ENCODE results near the gene CCDC57.

The CCDC57 gene

DNA sequence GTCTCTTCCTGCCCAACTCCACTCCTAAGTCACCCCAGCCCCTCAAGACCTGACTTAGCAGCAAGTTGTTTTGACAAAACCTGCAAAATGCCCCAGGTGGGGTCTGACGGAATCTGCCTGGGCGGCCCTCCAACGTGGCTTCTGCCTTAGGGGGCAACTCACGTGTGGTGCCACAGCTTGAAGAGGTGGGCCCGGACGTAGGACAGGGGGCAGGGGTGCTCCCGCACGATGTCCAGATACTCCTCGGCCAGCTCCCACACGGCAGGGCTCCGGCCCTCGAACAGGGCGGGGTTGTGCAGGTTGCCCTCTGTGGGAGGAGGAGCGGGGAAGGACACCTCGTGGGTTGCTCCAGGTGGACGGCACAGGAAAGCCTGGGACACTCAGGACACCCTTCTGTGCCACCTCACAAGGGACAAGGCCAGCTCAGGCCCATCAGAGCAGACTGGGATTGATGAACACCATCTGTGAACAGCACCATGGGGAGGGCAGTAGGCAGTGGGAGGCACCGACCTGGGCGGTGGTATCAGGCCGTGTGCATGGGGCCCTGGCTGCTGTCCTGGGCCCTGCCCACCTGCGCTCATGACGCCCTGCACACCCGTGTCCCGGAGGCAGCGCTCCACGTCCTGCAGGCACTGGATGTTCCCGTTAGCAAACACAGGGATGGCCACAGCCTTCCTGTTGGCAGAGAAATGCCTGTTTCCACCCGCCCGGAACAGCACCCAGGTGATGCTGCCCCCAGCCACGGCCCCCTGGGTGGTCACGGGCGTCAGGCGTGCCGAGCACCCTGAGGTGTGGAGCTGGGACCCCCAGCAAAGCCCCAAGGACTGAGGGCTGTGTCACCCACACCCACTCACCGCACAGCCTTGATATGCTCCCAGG is 151.4 kb downstream of the CCDC57 start:
- no peak for DNase-seq (ENCODE audit: low spot score)

DNA sequence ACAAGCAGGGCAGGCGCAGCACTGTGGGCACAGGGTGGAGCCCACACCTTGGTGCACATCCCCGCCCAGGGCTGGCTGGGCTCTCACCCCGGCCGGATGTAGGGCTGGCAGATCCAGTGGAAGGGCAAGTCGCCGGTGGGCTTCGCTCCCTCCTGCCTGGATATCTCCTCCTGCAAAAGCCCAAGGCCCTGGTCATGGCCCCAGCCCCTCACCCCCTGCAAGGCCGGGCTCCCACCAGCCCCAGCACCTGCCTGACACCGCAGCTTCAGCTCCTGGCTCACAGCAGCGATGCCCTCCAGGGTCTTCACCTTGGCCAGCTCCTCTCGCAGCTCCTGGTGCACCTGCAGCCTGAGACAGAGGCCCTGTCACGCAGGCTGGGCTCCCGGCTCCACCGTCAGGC is 152.0 kb downstream of the CCDC57 start:
- no peak for DNase-seq (ENCODE audit: low spot score)

DNA sequence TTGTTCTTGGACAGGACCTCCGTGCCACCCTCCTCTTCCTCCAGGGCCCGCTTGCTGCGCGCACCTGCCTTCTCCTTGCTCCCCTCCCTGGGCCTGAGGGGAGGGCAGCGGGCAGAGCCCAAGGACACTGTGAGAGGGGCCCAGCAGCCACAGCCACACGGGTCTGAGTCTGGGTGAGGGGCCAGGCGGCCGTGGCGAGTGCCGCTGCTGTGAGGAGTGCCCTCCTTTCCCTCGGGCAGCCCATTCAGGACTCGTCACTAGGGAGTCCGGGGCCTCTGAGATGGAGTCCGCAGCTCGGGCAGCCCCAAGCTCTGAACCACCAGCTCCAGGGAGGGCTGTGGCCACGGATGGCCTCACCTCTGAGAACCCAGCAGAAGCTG is 152.7 kb downstream of the CCDC57 start:
- DNase-seq (ENCODE audit: low spot score): no peak

DNA sequence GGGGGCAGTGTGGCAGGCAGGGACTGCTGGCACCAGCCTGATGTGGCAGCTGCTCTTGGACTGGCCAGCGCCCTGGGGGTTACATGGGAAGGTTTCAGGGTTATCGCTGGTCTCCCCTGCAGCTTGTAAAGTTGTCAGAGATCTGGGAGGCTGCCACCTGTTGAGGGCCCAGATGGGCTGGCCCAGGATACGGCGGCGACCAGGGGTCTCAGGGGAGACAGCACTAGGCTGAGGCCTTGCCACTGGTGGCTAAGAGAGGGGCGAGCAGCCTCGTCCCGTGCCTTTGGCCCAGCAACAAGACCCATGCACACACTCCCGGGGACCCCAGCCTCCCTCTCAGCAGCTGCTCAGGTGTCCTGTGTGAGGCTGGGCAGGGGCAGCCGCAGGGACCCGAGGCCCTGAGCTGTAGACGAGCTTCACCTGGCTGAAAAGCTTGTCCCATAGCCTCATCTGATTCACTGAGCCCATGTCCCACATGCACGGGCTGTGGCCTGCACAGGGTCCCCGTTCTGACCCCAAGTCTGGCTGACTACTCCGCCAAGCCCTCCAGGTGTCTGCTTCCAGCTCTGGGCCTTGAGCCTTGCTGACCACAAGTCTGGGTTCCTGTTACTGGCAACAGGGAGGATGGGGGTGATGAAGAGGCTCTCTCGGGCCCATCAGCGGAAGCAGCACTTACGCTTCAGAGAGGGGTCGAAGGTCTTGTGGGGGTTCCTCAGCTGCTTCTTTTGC is 153.2 kb downstream of the CCDC57 start:
- no peak for DNase-seq (ENCODE audit: low spot score)

DNA sequence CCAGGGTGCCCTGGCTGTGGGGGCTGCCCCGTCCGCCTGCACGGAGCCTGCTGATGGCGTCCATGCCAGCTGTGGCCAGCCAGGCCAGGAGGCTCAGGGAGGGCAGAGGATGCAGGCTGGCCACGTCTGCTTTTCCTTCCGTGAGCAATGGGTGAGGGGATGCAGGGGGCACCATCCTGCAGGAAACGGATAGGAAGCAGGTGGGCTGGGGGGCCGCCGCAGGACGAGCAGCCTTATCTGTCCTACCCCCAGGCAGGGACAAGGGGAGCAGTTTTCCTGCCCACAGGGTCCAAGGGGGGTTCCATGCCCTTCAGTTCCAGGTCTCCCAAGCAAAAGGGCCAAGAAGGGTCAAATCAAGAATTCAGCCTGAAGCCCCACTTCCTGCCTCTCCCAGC is 153.8 kb downstream of the CCDC57 start:
- DNase-seq (ENCODE audit: low spot score): no peak

DNA sequence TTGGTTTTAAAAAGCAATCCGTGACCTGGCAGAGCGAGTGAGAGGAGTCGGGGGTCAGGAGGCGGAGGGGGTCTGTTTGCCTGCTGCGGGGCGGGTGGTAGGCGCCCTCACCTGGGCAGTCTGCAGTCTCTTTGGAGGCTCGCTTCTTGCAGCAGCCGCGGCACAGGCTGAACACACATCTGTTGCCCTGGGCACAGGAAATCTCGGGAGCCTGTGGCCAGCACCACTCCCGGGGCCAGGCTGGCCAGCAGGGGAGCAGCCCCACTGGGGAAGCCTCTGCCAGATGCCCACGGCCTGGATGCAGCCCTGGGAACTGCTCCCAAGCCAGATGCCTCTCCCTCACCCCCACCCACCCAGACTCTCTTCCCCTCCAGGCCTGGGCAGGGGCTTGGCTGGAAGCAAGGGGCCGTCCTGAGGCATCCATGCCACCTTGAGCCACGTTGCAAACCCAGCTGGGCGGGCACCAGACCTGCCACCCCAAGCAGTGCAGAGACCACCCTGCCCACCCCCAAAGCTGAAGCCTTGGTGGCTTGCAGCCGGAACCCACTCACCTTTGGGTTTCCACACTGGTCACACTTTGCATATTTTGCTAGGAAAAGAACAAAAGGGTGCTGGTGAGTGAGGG is 154.3 kb downstream of the CCDC57 start:
- no peak for DNase-seq (ENCODE audit: low spot score)

DNA sequence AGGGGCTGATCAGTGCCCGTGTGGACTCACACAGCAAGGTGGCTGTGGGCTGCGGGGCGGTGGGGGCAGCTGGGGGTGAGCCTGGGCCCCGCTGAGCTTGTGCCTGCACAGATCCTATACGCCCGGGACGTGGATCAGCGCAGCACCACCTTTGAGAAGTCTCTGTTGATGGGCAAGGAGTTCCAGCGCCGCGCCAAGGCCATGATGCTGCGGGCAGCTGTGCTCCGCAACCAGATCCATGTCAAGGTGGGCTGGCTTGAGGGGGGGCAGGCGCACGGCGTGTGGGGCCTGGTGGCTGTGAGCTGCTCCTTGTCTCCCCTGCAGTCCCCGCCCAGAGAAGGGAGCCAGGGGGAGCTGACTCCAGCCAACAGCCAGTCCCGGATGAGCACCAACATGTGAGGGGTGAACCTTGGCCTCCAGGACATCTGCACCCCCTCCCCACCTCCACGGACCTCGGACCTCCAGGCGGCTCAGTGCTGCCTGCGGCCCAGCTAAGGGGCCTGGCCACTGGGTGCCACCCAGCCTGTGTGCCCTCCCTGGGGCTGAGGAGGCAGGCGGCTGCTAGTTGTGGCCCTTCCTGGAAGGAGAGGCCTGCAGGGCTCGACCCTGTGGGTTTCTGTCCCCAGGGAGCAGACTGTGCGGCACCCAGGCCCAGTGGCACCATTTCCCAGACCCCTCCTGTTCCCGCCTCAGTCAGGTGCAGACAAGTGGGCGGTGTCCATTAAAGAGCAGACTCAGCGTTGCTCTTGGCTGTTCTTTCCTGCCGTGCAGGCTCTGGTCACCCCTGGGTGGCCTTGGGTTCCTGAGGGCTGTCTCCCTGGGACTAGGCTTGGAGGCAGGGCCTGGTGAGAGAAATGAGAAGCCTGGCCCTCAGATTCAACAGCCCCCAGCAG is 155.7 kb downstream of the CCDC57 start:
- no peak for DNase-seq (ENCODE audit: low spot score)

DNA sequence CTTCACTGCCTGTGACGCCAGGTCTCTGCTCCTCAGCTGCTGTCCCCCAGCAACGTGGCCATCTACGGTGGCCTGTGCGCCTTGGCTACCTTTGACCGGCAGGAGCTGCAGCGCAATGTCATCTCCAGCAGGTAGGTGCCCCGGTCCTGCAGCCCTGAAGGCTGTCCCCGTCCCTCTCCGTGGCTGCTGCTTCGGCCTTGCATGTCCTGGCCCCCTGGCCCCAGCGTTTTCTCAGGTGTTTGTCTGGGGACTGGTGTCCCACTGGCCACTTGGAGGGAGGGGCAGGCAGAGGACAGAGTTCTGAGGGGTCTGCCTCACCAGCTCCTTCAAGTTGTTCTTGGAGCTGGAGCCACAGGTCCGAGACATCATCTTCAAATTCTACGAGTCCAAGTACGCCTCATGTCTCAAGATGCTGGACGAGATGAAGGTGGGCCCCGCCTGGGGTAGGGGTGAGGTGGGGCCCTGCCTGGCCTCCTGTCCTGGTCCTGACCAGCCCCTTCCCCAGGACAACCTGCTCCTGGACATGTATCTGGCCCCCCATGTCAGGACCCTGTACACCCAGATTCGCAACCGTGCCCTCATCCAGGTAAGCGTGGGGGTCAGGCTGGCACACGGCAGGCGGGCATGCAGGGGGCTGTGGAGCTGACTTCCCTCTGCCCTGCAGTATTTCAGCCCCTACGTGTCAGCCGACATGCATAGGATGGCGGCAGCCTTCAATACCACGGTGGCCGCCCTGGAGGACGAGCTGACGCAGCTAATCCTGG is 156.5 kb downstream of the CCDC57 start:
- no peak for DNase-seq (ENCODE audit: low spot score)

DNA sequence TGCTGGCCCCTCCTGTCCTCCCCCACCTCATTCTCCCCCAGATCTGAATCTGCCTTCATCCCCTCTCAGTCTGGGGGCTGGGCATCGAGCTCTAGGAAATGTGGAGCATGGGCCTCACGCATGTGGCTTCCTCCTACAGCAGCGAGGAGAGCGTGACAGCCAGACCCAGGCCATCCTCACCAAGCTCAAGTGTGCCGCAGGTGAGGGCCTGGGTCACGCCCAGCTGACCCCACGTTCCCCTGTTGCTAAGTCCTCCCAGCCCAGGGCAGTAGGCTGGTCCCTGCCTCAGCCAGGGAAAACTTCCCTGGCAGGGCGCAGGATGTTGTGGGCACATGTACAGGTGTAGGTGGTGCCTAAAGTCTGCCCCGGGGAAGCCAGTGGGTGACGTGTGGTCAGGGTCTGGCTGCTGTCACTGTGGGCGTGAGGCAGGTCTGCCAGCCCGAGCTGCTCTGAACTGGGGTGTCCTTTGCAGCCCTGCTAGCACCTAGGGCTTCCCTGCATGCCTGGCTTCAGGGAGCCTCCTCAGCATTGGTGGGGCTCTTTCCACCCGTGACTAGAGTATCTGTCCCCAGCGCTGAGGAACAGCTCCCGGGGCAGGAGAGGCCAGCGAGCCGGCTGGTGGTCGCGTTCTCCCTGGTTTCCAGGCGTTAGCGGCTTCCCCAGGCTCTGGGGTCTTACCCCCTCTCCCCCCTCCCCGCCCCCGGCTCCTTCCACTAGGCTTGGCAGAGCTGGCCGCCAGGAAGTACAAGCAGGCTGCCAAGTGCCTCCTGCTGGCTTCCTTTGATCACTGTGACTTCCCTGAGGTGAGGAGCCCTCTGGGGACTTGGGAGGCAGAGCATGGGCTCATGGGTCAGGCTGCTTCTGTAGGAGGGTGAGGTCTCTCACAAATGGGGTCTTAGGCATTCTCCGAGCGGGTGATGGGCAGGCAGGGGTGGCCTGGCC is 157.3 kb downstream of the CCDC57 start:
- DNase-seq (ENCODE audit: low spot score): no peak

DNA sequence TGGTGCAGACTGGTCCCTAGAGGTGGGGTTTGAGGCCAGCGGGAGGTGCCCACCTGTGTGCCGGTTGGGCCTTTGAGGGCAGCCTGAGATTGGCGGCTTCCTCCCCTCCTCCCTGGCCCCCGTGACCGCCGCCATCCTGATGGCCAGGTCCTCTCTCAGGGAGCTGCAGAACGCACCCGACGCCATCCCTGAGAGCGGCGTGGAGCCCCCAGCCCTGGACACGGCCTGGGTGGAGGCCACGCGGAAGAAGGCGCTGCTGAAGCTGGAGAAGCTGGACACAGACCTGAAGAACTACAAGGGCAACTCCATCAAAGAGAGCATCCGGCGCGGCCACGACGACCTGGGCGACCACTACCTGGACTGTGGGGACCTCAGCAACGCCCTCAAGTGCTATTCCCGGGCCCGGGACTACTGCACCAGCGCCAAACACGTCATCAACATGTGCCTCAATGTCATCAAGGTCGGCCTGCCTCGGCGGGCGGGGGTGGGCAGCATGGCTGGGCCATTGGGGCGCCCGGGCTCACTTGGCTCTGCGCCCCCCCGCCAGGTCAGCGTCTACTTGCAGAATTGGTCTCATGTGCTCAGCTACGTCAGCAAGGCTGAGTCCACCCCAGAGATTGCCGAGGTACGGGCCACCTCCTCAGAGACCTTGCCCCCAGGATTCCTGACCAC is 158.2 kb downstream of the CCDC57 start:
- no peak for DNase-seq (ENCODE audit: low spot score)

DNA sequence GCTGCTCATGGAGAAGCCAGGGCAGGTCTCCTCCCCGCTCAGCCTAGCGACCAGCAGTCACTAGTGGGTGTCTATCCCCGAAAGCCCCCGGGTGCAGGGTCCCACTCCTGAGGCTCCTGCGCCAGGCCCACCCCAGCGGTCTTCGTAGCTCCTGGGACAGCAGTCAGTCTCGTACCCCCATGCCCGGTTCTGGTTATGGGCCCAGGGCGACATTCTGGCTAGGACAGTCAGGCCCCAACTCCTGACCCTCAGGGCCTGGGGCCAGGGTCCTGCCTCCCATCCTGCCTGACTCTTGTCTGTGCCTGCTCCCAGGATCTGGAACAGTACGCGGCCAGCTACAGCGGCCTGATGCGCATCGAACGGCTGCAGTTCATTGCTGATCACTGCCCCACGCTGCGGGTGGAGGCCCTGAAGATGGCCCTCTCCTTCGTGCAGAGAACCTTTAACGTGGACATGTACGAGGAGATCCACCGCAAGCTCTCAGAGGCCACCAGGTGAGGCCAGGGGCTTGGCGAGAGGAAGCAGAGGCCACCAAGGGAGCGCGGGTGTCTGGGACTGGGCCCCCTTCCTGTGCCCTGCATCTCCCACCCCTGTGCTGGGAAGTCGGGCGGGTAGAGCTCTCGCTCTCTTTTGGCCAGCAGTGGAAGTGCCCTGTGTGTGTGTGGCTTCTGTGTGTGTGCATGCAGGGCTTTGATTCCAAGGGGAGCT is 158.9 kb downstream of the CCDC57 start:
- no peak for DNase-seq (ENCODE audit: low spot score)

DNA sequence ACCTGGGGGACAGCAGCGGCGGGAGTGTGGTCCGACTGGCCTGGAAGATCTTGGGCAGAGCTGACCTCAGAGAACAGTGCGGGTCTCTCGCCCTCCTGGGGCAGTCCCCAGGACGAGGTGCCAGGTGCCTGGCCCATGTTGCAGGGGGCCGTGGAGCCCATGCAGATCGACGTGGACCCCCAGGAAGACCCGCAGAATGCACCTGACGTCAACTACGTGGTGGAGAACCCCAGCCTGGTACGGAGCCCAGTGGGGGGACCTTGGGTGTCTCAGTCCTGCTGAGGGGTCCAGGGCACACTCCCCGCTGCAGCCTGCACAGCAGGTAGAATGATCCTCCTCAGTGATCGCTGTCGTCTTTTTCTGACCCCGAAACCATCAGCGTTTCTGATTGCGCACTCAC is 159.5 kb downstream of the CCDC57 start:
- DNase-seq (ENCODE audit: low spot score): no peak

DNA sequence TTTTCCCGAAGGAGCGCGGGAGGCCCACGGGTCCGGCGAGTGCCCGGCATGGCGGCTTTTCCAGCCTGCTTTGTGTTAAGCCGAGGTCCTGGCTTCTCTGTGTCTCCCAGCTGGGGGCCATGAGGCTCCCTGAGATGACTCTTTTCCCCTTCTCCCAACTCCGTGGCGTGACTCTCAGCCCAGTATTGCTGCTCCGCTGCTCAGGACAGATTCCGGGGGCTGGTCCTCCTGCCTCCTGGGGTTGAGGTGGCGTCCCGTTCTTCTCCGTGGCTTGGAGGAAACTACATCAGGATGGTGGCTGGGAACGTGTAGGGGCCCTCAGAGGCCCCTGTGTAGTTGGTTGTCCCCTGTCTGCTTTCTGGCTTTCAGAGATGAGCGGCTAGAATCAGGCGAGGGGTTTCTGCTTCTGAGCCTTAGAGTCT is 160.0 kb downstream of the CCDC57 start:
- no peak for DNase-seq (ENCODE audit: low spot score)

DNA sequence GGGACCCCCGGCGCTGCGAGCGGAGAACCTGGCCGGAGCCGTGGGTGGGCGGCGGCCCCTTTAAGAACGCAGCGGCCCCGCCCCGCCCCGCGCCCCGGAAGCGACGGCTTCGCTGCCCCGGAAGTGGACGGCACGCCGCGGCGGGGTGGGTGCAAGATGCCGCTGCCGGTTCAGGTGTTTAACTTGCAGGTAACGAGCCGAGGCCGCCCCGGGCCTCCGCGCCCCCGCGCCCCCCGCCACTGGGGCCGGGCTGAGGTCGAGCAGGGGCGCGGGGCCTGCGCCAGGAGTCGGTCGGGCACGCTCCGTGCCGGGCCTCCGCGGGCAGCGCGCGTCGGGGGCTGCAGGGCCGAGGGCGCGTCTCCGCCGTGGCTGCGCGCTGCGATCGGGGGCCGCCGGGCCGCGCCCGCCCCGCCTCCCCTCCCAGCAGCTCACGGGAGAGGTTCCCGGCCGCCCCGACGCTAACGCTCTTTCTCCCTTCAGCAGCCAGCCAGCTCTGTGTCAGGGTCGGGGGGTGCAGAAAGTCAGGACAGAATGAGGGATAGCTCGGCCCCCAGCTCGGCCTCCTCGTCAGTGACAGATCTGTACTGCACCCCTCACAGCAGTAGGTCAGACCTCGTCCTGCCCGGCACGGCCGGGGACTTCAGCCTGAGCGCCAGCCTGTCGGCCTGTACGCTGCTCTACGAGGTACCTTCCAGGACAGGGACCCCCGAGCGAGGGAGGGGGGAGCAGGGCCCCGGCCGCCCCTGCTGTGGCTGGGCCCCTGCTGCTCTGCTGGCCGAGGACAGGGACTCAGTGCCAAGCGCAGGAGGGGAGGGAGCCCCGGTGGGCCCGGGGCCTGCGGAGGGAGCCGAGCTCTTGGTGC is 160.6 kb downstream of the CCDC57 start, which contains the start of the genes GPS1 and RFNG:
Gene GPS1, plus strand, starts transcription at position 123 of the 862 bp plus-strand sequence. Its CDS starts 34 bp downstream, at position 157.
Gene RFNG, minus strand, starts transcription at position 36 of the 862 bp plus-strand sequence. CDS start 45 bp downstream, outside the sequence.
- peak; percentile 69 for DNase-seq (ENCODE audit: low spot score)

All from RKO (cell line).